Suprapubic skin (tissue), 4 donors: ENCODE data around the gene UBTD2.

Source experiments
- CTCF ChIP-seq, 2 donors: fragments of 200-600 bp in 1 of 2; fragments of 450-650 bp in 1 of 2; sonication (generic) in 1 of 2; IDR thresholded peaks; one replicate each; pipeline ENCODE4 v1.5.1; 2016 to 2019; ENCODE audit warnings: antibody characterized with exemption in 2 of 2, mild to moderate bottlenecking in 1 of 2, moderate library complexity in 1 of 2
- EP300 ChIP-seq: sonication (generic); formaldehyde crosslinking; IDR thresholded peaks from one replicate; pipeline ENCODE4 v1.6.1; 2017; ENCODE audit warnings: antibody characterized with exemption
- POLR2A ChIP-seq, 2 donors: fragments of 450-650 bp; IDR thresholded peaks; one replicate each; pipeline ENCODE4 v1.6.1; 2017; ENCODE audit warnings: antibody characterized with exemption in 2 of 2, mild to moderate bottlenecking in 2 of 2, moderate library complexity in 2 of 2
- POLR2AphosphoS5 ChIP-seq, 3 donors: sonication (generic); formaldehyde crosslinking; IDR thresholded peaks; one replicate each; pipeline ENCODE4 v1.6.1; 2017; ENCODE audit warnings: antibody characterized with exemption in 3 of 3

GRCh38 chr5:172267943-172268342, 15.6 kb downstream of the UBTD2 start:
- no peak for TF ChIP-seq CTCF (IDR thresholded peaks at IDR 0.05)
- TF ChIP-seq POLR2A (IDR thresholded peaks at IDR 0.05), result no peak
- no peak for TF ChIP-seq POLR2AphosphoS5 (IDR thresholded peaks at IDR 0.05)
- no peak for TF ChIP-seq EP300
